AG04450 (cell line): ENCODE data around the gene RNF144B. TPM values are rescaled to one million over a fixed set of nuclear protein-coding genes. Genes with fewer than 3 reads are reported as not detected.

Experiments used
- CTCF ChIA-PET: fragments of 300-600, 350-600 bp; formaldehyde crosslinking; extraction: SDS; loops from one replicate; lab custom pipeline; 2022; ENCODE audit warnings: antibody characterized with exemption, inconsistent platforms; lab: Charles Lee
- POLR2A ChIA-PET: fragments of 350-600 bp; formaldehyde crosslinking; extraction: SDS; loops from one replicate; lab custom pipeline; 2021; ENCODE audit warnings: antibody characterized with exemption, inconsistent platforms; lab: Yijun Ruan, JAX
- DNase-seq: peaks from one replicate; pipeline ENCODE4 v3.0.0-alpha.2; 2011; ENCODE audit warnings: low read depth, low spot score
- H3K27ac ChIP-seq: one replicate; pipeline ENCODE4 v1.5.1; 2012; ENCODE audit warnings: low read depth, low read length, control low read depth
- H3K27me3 ChIP-seq: one replicate; pipeline ENCODE4 v1.6.0; 2012; ENCODE audit warnings: low read length; ENCODE audit not compliant: control insufficient read depth, insufficient read depth
- H3K4me3 ChIP-seq: 2 replicates; pipeline ENCODE4 v1.5.1; 2011; ENCODE audit warnings: mild to moderate bottlenecking, low read depth, low read length, control low read depth
- H3K9me3 ChIP-seq: 2 replicates; pipeline ENCODE4 v1.5.1; 2012; ENCODE audit warnings: low read length; ENCODE audit not compliant: control insufficient read depth, insufficient read depth
- CTCF ChIP-seq: IDR thresholded peaks from 2 replicates; pipeline ENCODE4 v1.5.1; 2011; ENCODE audit warnings: low read depth, low read length, control low read depth, inconsistent platforms
- polyA plus RNA-seq: library from polyadenylated mRNA; depleted of rRNA; stranded (reverse); fragments of >200 nt; gene quantifications from 2 replicates; pipeline ENCODE4 v1.2.3, GENCODE V29; 2011

RNF144B gene
- polyA plus RNA-seq, 1 experiment = 0.25 TPM

- H3K27ac ChIP-seq = no peak overlapping the region
- CTCF ChIA-PET = interaction anchor here (1.0 to 2.3 kb wide), 2 partner anchors 25 to 155 kb away, joined by 4 to 7 read pairs; no protein-coding TSS in a partner anchor
- POLR2A ChIA-PET = interaction anchor here (0.6 kb wide), 1 partner anchor 218 kb away, joined by 8 read pairs; no protein-coding TSS in a partner anchor
Observed at GRCh38 chr6:18478610-18479009, 91.5 kb downstream of the RNF144B start.

DNA sequence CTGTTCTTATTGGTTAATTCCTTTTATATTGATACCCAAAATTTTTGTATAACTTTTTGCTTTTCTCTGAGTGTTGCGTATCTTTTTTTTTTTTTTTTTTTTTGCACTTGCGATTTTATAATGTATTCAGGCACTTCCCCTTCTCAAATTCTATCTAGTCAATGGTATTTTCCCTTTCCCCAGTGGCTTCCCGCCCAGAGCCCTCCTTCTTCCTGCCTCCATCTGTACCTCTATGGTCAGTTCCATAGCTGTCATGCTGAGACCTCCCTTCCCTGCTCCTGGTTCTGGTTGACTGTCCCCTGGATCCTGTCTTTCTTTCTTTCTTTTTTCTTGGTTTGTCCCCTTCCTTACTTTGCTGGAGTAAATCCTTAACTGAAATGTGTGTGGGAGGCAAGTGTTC, 94.7 kb downstream of the RNF144B start:
- DNase-seq = no peak
- TF ChIP-seq CTCF = no peak
- ChIA-PET POLR2A (interaction anchor here (0.7 kb wide), 1 partner anchor 559 kb away, joined by 6 read pairs; no protein-coding TSS in a partner anchor), CTCF (interaction anchor here (0.7 kb wide), 1 partner anchor 30 kb away, joined by 3 read pairs; no protein-coding TSS in a partner anchor)
- H3K4me3 ChIP-seq = no peak overlapping the region
- no peaks in the 10 kb centered on the region for H3K27me3 ChIP-seq
- H3K27ac ChIP-seq = no peak overlapping the region
- H3K9me3 ChIP-seq = no peaks in the 10 kb centered on the region

More at GRCh38 chr6:18478610-18479009, 91.5 kb downstream of the RNF144B start:
- Histone ChIP-seq H3K4me3 (no peak overlapping the region), H3K27me3 (no peaks in the 10 kb centered on the region), H3K9me3 (no peaks in the 10 kb centered on the region)
- TF ChIP-seq CTCF = no peak
- DNase-seq = no peak

GRCh38 chr6:18485660-18486435, 98.7 kb downstream of the RNF144B start:
- Histone ChIP-seq H3K27ac (no peak overlapping the region), H3K27me3 (no peaks in the 10 kb centered on the region), H3K9me3 (no peaks in the 10 kb centered on the region), H3K4me3 (no peak overlapping the region)
- POLR2A ChIA-PET = no interaction called here
- DNase-seq = no peak
- no peak for TF ChIP-seq CTCF
- CTCF ChIA-PET = no interaction called here

DNA sequence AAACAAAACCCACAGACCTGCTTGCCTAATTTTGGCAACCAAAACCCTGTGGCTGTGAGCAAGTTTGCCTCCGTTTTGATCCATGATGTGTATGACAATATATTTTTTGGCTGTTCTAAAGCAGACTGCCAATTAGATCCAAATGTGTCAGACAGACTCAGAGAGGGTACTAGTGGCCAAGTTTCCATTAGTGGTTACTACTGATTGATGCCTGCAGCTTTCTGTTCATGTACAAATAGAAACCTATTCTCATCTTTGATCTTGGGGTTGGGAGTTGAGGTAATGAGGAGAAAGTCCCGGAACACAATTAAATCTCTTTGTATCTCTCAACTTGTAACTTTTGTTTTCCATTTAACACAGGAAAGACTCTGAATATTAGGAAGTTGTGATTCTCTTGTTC, 100.9 kb downstream of the RNF144B start:
- POLR2A ChIA-PET = no interaction called here
- Histone ChIP-seq H3K27me3 (no peaks in the 10 kb centered on the region), H3K9me3 (no peaks in the 10 kb centered on the region), H3K4me3 (no peak overlapping the region), H3K27ac (no peak overlapping the region)
- no peak for DNase-seq
- CTCF ChIA-PET = interaction anchor here (1.0 kb wide), 1 partner anchor 15 kb away, joined by 3 read pairs; no protein-coding TSS in a partner anchor
- TF ChIP-seq CTCF = no peak
